ES-I3 (cell line): ENCODE measurements around the gene NDUFAF2.
"Not testable (repeated sequence)": the region's sequence is repeated elsewhere in the genome, so short reads cannot be mapped to it uniquely, and the experiment has no call there.

ENCODE experiments used
- H3K36me3 ChIP-seq: 2 replicates; pipeline ENCODE4 v1.6.1; 2013; ENCODE audit warnings: mild to moderate bottlenecking, low read length, control low read depth, moderate library complexity; ENCODE audit not compliant: insufficient read depth
- H3K4me1 ChIP-seq: 2 replicates; pipeline ENCODE4 v1.6.1; 2013; ENCODE audit warnings: mild to moderate bottlenecking, control low read depth, low read length; ENCODE audit not compliant: insufficient read depth
- H3K9ac ChIP-seq: 2 replicates; pipeline ENCODE4 v1.6.1; 2013; ENCODE audit warnings: low read depth, mild to moderate bottlenecking, low read length, moderate library complexity
- H3K9me3 ChIP-seq: 2 replicates; pipeline ENCODE4 v1.6.1; 2013; ENCODE audit warnings: mild to moderate bottlenecking, low read length, moderate library complexity; ENCODE audit not compliant: control insufficient read depth, insufficient read depth

Gene NDUFAF2

DNA sequence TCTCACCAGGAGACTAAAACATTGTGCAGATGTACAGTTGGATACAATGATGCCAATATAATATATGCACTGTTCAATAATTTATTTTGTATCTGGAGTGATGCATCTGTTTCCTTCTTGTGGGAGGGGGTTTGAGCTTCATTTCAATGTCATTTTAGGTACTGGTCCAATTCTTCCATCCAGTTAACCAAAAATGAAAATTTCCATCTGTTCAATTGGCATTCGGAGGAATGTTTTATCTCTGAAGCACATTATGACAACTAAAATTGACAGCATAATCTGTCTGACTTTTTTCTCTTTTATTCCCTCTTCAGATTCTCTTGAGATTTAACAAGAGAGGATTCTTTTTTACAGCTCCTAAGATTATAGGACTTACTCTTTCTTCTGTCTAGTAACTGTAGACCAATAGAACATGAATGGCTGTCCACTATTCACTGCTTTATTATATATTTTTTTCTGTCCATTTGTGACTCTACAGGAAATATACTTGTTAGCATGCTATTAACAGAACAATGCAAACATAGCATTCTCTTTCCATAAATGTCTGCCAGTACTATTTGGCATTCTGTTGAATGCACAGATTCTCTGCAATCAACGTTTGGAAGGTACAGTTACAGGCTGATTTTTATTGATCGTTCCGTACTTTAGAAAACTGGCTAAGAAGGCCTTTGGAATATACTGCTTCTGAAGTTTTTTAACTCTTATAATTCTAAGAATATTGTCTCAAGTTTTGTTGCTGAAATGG, 57.8 kb downstream of the NDUFAF2 start:
- H3K9ac ChIP-seq, result no peak overlapping the region
- no peaks in the 10 kb centered on the region for H3K4me1 ChIP-seq
- no peaks in the 10 kb centered on the region for H3K9me3 ChIP-seq
- H3K36me3 ChIP-seq, result no peaks in the 10 kb centered on the region

- Histone ChIP-seq H3K9me3 (no peaks in the 10 kb centered on the region), H3K4me1 (no peaks in the 10 kb centered on the region), H3K36me3 (no peaks in the 10 kb centered on the region), H3K9ac (no peak overlapping the region)
These were observed 59.4 kb downstream of the NDUFAF2 start for GRCh38 chr5:61004448-61004847.

DNA sequence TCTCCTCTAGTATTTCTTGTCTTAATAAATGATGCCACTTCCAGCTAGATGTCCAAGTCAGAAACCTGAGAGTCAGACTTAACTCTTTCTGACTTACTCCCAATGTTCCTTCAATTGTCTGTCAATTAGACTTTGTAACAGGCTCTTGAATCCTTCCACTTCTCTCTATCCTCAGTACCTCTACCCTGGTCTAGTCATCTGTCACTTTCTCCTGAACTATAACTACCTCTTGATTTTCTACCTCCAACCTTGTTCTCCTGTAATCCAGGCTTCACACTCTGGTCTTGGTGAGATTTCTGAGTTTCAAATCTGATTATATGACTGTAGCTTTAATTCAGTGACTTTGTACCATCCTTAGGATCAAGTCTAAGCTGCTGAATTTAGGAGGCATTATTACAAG, 64.9 kb downstream of the NDUFAF2 start:
- no peaks in the 10 kb centered on the region for H3K4me1 ChIP-seq
- no peaks in the 10 kb centered on the region for H3K36me3 ChIP-seq
- no peak overlapping the region for H3K9ac ChIP-seq
- H3K9me3 ChIP-seq, result no peaks in the 10 kb centered on the region

GRCh38 chr5:61010467-61011454, 65.8 kb downstream of the NDUFAF2 start:
- H3K9ac ChIP-seq, result no peak overlapping the region
- no peaks in the 10 kb centered on the region for H3K36me3 ChIP-seq
- no peaks in the 10 kb centered on the region for H3K4me1 ChIP-seq
- no peaks in the 10 kb centered on the region for H3K9me3 ChIP-seq

- no peak overlapping the region for H3K9ac ChIP-seq
- no peaks in the 10 kb centered on the region for H3K36me3 ChIP-seq
- H3K9me3 ChIP-seq, result no peaks in the 10 kb centered on the region
- no peaks in the 10 kb centered on the region for H3K4me1 ChIP-seq
These were observed 73.1 kb downstream of the NDUFAF2 start for GRCh38 chr5:61018062-61018461.

DNA sequence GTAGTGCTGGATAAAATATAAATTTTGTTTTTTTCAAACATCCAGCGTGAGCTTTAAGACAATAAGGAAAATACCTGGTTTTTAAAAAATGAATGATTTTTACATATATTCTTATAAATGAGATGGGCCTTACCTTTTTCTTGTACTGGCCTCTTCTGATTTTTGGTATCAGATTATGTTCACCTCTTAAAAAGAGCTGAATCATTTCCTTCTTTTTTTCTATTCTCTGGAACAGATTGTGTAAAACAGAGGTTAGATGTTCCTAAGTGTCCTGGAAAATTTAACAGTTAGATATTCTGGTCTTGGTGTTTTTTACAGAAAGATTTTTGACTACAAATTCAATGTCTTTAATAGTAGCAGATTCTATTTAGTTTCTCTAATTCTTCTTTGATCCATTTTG, 74.6 kb downstream of the NDUFAF2 start:
- H3K9ac ChIP-seq, result no peak overlapping the region
- no peaks in the 10 kb centered on the region for H3K4me1 ChIP-seq
- no peaks in the 10 kb centered on the region for H3K36me3 ChIP-seq
- H3K9me3 ChIP-seq, result no peaks in the 10 kb centered on the region

DNA sequence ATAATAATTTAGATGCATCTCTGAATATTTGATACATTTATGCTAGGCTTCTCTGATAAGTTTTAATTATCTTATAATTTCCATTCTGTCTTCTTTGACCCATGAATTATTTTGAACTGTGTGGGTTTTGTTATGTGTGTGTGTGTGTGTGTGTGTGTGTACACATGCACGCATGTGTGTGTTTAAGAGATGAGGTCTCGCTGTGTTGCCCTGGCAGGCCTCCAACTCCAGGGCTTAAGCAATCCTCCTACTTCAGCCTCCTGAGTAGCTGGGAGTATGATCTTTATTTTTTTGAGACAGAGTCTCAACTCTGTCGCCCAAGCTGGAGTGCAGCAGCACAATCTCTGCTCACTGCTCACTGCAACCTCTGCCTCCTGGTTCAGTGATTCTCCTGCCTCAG, 75.4 kb downstream of the NDUFAF2 start:
- Histone ChIP-seq H3K9me3 (no peaks in the 10 kb centered on the region), H3K9ac (no peak overlapping the region), H3K4me1 (no peaks in the 10 kb centered on the region), H3K36me3 (no peaks in the 10 kb centered on the region)

DNA sequence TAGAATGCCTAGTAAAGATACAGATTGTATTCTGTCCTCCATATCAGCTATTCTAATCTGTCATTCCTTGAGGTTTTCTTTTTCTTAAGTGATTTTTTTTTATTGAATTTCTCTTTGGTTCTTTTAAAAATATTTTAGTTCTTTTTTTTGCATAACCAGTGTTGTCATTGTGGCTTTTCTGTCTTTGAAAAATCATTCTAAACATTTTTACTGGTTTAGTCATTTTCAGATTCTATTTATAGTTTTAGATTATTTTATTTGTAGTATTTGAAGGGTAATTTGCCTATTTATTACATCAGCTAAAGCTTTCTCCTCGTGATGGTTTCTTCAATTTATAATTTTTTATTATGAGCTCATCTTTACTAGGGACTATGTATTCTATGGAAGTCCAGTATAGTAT, 78.1 kb downstream of the NDUFAF2 start:
- Histone ChIP-seq H3K36me3 (no peaks in the 10 kb centered on the region), H3K9me3 (no peaks in the 10 kb centered on the region), H3K9ac (no peak overlapping the region), H3K4me1 (no peaks in the 10 kb centered on the region)

GRCh38 chr5:61026004-61026403, 81.0 kb downstream of the NDUFAF2 start:
- H3K9me3 ChIP-seq, result no peaks in the 10 kb centered on the region
- no peaks in the 10 kb centered on the region for H3K4me1 ChIP-seq
- no peaks in the 10 kb centered on the region for H3K36me3 ChIP-seq

DNA sequence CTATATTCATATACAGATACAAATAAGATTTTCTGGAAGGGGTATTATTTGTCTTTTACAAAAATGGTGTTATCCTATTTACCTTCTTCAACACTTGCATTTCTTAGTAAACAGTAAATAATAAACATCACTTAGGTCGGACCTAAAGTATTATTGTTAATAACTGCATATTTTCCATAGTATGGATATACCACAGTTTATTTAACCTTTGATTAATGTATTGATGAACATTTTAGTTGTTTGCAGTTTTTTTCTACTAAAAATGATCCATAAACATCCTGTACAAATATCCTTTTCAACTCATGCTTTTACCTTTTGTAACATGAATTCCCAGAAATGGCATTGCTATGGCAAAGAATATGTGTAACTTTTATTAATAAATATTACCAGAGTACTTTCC, 83.4 kb downstream of the NDUFAF2 start:
- Histone ChIP-seq H3K4me1 (no peaks in the 10 kb centered on the region), H3K9me3 (no peaks in the 10 kb centered on the region), H3K36me3 (no peaks in the 10 kb centered on the region), H3K9ac (no peak overlapping the region)

More at GRCh38 chr5:61026004-61026403, 81.0 kb downstream of the NDUFAF2 start:
- no peak overlapping the region for H3K9ac ChIP-seq

DNA sequence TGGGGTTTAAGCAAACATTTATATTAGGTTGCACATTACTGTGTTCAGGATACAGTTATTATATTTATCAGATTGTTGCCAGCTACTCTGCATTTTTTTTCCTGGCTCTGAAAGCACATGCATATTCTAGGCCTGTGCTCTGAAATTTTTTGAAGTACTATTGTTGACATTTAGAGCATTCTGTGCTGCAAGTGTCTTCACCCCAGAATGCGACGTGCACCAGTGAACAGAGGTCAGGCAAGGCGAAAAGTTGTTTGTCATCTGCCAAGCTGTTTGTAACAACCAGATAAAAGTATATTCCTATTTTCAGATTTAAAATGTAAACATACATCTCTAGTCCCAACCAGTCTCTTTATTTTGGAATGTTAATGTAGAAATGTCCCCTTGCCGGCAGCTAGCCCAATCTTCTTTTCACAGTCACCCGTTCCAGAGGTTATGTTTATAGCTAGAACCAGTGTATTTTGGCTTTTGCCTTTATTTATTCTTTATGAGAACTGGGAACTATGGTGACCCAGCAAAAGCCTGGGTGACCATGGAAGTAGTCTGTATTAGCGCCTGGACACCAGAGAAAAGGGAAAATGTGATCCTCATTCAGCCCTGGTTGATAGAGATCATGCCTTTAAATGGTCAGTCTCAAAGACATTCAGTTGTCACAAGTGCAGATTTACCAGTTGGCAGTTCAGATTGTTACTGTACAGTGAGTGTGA, 84.6 kb downstream of the NDUFAF2 start:
- H3K4me1 ChIP-seq, result no peaks in the 10 kb centered on the region
- no peaks in the 10 kb centered on the region for H3K9me3 ChIP-seq
- no peak overlapping the region for H3K9ac ChIP-seq
- H3K36me3 ChIP-seq, result no peaks in the 10 kb centered on the region

DNA sequence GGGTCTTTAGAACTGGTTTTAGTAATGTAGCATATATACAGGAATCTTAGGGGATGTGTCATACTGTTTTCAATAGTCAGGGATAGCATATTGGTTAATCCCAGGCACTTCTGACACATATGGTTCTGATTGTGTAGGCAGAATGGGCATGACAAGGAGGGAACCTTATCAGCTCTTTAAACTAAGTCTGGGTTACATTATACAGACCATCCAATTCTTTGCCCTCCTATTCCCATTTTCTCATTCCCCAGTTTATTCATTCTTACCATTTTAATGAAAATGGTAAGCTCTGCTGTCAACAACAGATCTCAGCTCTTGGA, 85.1 kb downstream of the NDUFAF2 start:
- Histone ChIP-seq H3K36me3 (no peaks in the 10 kb centered on the region), H3K9ac (no peak overlapping the region), H3K9me3 (no peaks in the 10 kb centered on the region), H3K4me1 (no peaks in the 10 kb centered on the region)

DNA sequence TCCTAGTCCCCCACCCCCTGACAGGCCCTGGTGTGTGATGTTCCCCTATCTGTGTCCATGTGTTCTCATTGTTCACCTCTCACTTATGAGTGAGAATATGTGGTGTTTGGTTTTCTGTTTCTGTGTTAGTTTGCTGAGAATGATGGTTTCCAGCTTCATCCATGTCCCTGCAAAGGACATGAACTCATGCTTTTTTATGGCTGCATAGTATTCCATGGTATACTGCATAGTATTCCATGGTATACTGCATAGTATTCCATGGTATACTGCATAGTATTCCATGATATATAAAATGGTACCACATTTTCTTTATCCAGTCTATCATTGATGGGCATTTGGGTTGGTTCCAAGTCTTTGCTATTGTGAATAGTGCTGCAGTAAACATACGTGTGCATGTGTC, 86.3 kb downstream of the NDUFAF2 start:
- not testable (repeated sequence) for H3K4me1 ChIP-seq, H3K9me3 ChIP-seq, H3K9ac ChIP-seq, H3K36me3 ChIP-seq

DNA sequence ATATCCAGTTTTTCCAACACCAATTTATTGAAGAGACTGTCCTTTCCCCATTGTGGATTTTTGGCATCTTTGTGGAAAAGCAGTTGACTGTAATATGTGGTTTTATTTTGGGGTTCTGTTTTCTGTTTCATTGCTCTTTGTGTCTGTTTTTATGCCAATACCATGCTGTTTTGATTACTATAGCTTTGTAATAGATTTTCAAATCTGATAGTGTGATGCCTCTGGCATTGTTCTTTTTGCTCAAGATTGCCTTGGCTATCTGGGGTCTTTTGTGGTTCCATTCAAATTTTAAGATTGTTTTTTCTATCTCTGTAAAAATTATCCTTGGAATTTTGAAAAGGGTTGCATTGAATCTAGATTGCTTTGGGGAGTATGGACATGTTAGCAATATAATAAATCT, 99.5 kb downstream of the NDUFAF2 start:
- H3K9ac ChIP-seq, result no peak overlapping the region
- no peaks in the 10 kb centered on the region for H3K36me3 ChIP-seq
- peaks cover 6% of the 10 kb centered on the region for H3K9me3 ChIP-seq
- 0 out of 2 replicates have a peak, but pooled peaks cover 3% of the 10 kb centered on the region for H3K4me1 ChIP-seq
